WTC11 (cell line): ENCODE results near the gene ANXA5. TPM values are rescaled to one million over a fixed set of nuclear protein-coding genes. Genes with fewer than 3 reads are reported as not detected.

Source experiments
- ATAC-seq: fragments of 200-7000 bp; cut with Tn5 transposase; 2 replicates; pipeline ENCODE4 v1.10.0; 2021; ENCODE audit warnings: mild to moderate bottlenecking, moderate library complexity
- CTCF ChIA-PET: fragments of 300-600 bp; sonication (Branson Sonifier 250); formaldehyde crosslinking; loops from one replicate; lab custom pipeline; 2021; ENCODE audit warnings: antibody characterized with exemption; lab: Charles Lee
- POLR2A ChIA-PET: fragments of 350-600 bp; sonication (Branson Sonifier 250); formaldehyde crosslinking; loops from one replicate; lab custom pipeline; 2021; ENCODE audit warnings: antibody characterized with exemption; lab: Charles Lee
- DNase-seq: peaks from one replicate; pipeline ENCODE4 v3.0.0; 2021; ENCODE audit warnings: low spot score
- H3K27ac Mint-ChIP-seq: 2 replicates; pipeline ENCODE4 v1.8.0; 2021; ENCODE audit warnings: mixed read lengths
- H3K27me3 Mint-ChIP-seq: 2 replicates; pipeline ENCODE4 v1.8.0; 2021; ENCODE audit warnings: low read depth, mild to moderate bottlenecking, moderate library complexity, mixed read lengths
- H3K36me3 Mint-ChIP-seq: 2 replicates; pipeline ENCODE4 v1.8.0; 2021; ENCODE audit warnings: mixed read lengths
- H3K4me1 Mint-ChIP-seq: 2 replicates; pipeline ENCODE4 v1.8.0; 2022; ENCODE audit warnings: mixed read lengths
- H3K4me3 Mint-ChIP-seq: 2 replicates; pipeline ENCODE4 v1.8.0; 2021; ENCODE audit warnings: mild to moderate bottlenecking, moderate library complexity, mixed read lengths
- H3K9me3 Mint-ChIP-seq: 2 replicates; pipeline ENCODE4 v1.8.0; 2021; ENCODE audit warnings: mixed read lengths
- ATF1 ChIP-seq: sonication (generic); formaldehyde crosslinking; IDR thresholded peaks from 2 replicates; pipeline ENCODE4 v1.8.1; 2023; ENCODE audit warnings: mild to moderate bottlenecking, moderate library complexity, missing genetic modification reagents
- ELF4 ChIP-seq: sonication (generic); formaldehyde crosslinking; IDR thresholded peaks from 2 replicates; pipeline ENCODE4 v1.8.1; 2022; ENCODE audit warnings: low read depth, mild to moderate bottlenecking, moderate library complexity, missing genetic modification reagents
- ESRRA ChIP-seq: sonication (generic); formaldehyde crosslinking; IDR thresholded peaks from 2 replicates; pipeline ENCODE4 v1.8.1; 2022; ENCODE audit warnings: mild to moderate bottlenecking, missing genetic modification reagents, borderline replicate concordance
- KAT7 ChIP-seq: sonication (generic); formaldehyde crosslinking; IDR thresholded peaks from 2 replicates; pipeline ENCODE4 v1.8.1; 2023; ENCODE audit warnings: missing genetic modification reagents, mild to moderate bottlenecking, borderline replicate concordance
- NFE2L1 ChIP-seq: sonication (generic); formaldehyde crosslinking; IDR thresholded peaks from 2 replicates; pipeline ENCODE4 v1.8.1; 2023; ENCODE audit warnings: missing genetic modification reagents
- SMAD4 ChIP-seq: sonication (generic); formaldehyde crosslinking; IDR thresholded peaks from 2 replicates; pipeline ENCODE4 v1.8.0; 2022; ENCODE audit warnings: mild to moderate bottlenecking, missing genetic modification reagents
- ZNF232 ChIP-seq: sonication (generic); formaldehyde crosslinking; IDR thresholded peaks from 2 replicates; pipeline ENCODE4 v1.8.0; 2022; ENCODE audit warnings: mild to moderate bottlenecking, missing genetic modification reagents
- ZNF317 ChIP-seq: sonication (generic); formaldehyde crosslinking; IDR thresholded peaks from 2 replicates; pipeline ENCODE4 v1.8.1; 2023; ENCODE audit warnings: low read depth, mild to moderate bottlenecking, moderate library complexity, missing genetic modification reagents, borderline replicate concordance
- ZNF416 ChIP-seq: fragments of 250-450 bp; sonication (Bioruptor Pico); IDR thresholded peaks from 2 replicates; pipeline ENCODE4 v1.9.0; 2021; ENCODE audit warnings: mild to moderate bottlenecking, inconsistent platforms
- total RNA-seq: library from RNA; stranded (reverse); gene quantifications from 3 replicates; pipeline ENCODE4 v1.2.3, GENCODE V29; 2021
- TF ChIP-seq, protein P1 (sequence below): sonication (generic); formaldehyde crosslinking; IDR thresholded peaks from 2 replicates; pipeline ENCODE4 v1.8.0; 2022; ENCODE audit warnings: mild to moderate bottlenecking, missing genetic modification reagents
- TF ChIP-seq, protein P2 (sequence below): sonication (generic); formaldehyde crosslinking; IDR thresholded peaks from 2 replicates; pipeline ENCODE4 v1.8.1; 2022; ENCODE audit warnings: missing genetic modification reagents, borderline replicate concordance
- TF ChIP-seq, protein P3 (sequence below): sonication (generic); formaldehyde crosslinking; IDR thresholded peaks from 2 replicates; pipeline ENCODE4 v1.8.0; 2022; ENCODE audit warnings: mild to moderate bottlenecking, missing genetic modification reagents
- TF ChIP-seq, protein P4 (sequence below): sonication (generic); formaldehyde crosslinking; IDR thresholded peaks from 2 replicates; pipeline ENCODE4 v1.8.1; 2022; ENCODE audit warnings: mild to moderate bottlenecking, moderate library complexity, missing genetic modification reagents
- TF ChIP-seq, protein P5 (sequence below): sonication (generic); formaldehyde crosslinking; IDR thresholded peaks from 2 replicates; pipeline ENCODE4 v1.8.1; 2022; ENCODE audit warnings: mild to moderate bottlenecking, missing genetic modification reagents, moderate library complexity, borderline replicate concordance
- TF ChIP-seq, protein P6 (sequence below): sonication (generic); formaldehyde crosslinking; IDR thresholded peaks from 2 replicates; pipeline ENCODE4 v1.8.0; 2023; ENCODE audit warnings: missing genetic modification reagents, mild to moderate bottlenecking, borderline replicate concordance
- TF ChIP-seq, protein P7 (sequence below): fragments of 200-600 bp; IDR thresholded peaks from 2 replicates; pipeline ENCODE4 v1.8.0; 2022; ENCODE audit warnings: antibody characterized with exemption

ANXA5 gene
- total RNA-seq, 1 experiment from 2014 or later = 186 TPM

DNA sequence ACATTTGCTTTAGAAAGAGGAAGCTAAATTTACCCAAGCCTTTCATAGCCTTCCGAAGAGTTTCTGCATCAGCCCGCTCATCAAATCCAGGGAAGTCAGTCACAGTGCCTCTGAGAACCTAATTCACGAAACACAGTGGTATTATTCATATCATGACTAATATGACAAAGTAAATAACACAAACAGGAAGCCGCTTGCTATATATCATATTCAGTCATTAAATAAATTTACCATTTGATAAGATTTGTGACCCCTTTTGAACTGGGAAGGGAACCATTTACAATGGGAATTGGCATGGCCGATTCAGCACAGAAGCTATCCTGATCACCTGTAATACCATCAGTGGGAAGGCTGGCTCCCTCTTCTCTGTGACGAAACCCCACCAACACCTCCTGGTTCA lies 10.5 kb downstream of the ANXA5 start:
- no peak overlapping the region for H3K27ac Mint-ChIP-seq
- no peak overlapping the region for H3K4me3 Mint-ChIP-seq
- peaks cover 9% of the 10 kb centered on the region; the same call in 1 of the 2 replicates for H3K4me1 Mint-ChIP-seq
- no peak for DNase-seq
- ATAC-seq = no peak
- TF ChIP-seq, protein P1, sequence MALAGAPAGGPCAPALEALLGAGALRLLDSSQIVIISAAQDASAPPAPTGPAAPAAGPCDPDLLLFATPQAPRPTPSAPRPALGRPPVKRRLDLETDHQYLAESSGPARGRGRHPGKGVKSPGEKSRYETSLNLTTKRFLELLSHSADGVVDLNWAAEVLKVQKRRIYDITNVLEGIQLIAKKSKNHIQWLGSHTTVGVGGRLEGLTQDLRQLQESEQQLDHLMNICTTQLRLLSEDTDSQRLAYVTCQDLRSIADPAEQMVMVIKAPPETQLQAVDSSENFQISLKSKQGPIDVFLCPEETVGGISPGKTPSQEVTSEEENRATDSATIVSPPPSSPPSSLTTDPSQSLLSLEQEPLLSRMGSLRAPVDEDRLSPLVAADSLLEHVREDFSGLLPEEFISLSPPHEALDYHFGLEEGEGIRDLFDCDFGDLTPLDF (CRISPR knock-in tag) = no peak
- TF ChIP-seq ZNF416 (CRISPR knock-in tag) = no peak
- TF ChIP-seq, protein P2, sequence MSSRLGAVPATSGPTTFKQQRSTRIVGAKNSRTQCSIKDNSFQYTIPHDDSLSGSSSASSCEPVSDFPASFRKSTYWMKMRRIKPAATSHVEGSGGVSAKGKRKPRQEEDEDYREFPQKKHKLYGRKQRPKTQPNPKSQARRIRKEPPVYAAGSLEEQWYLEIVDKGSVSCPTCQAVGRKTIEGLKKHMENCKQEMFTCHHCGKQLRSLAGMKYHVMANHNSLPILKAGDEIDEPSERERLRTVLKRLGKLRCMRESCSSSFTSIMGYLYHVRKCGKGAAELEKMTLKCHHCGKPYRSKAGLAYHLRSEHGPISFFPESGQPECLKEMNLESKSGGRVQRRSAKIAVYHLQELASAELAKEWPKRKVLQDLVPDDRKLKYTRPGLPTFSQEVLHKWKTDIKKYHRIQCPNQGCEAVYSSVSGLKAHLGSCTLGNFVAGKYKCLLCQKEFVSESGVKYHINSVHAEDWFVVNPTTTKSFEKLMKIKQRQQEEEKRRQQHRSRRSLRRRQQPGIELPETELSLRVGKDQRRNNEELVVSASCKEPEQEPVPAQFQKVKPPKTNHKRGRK (CRISPR knock-in tag) = no peak
- no peak for TF ChIP-seq ATF1 (CRISPR knock-in tag)
- no peak for TF ChIP-seq ESRRA (CRISPR knock-in tag)
- TF ChIP-seq, protein P3, sequence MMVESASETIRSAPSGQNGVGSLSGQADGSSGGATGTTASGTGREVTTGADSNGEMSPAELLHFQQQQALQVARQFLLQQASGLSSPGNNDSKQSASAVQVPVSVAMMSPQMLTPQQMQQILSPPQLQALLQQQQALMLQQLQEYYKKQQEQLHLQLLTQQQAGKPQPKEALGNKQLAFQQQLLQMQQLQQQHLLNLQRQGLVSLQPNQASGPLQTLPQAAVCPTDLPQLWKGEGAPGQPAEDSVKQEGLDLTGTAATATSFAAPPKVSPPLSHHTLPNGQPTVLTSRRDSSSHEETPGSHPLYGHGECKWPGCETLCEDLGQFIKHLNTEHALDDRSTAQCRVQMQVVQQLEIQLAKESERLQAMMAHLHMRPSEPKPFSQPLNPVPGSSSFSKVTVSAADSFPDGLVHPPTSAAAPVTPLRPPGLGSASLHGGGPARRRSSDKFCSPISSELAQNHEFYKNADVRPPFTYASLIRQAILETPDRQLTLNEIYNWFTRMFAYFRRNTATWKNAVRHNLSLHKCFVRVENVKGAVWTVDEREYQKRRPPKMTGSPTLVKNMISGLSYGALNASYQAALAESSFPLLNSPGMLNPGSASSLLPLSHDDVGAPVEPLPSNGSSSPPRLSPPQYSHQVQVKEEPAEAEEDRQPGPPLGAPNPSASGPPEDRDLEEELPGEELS (CRISPR knock-in tag) = no peak
- TF ChIP-seq, all 79 proteins: peak for 0
- POLR2A ChIA-PET = interaction anchor here (0.6 kb wide), 1 partner anchor 49 kb away, joined by 3 read pairs; no protein-coding TSS in a partner anchor
- Mint-ChIP-seq H3K36me3 (peaks cover 22% of the 10 kb centered on the region), H3K9me3 (no peaks in the 10 kb centered on the region), H3K27me3 (no peaks in the 10 kb centered on the region)
- CTCF ChIA-PET = no interaction called here

DNA sequence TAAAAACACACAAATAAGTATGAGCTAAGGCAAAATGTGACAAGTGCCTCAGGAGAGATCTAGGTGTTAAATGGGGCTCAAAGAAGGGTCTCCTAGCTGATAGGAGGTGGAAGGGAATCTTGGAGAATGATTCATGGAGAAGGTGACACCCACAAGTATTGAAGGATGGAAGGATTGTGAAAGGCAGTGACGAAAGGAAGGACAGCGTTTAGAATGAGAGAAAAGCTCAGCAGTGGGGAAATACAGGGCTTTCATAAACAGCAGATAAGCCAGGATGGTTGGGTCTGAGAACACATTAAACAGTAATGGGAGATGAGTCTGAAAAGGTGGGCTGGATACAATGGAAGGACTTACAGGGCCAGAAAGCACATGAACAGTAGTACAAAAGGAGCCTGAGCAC lies 11.5 kb downstream of the ANXA5 start:
- Mint-ChIP-seq H3K27ac (peak overlapping the region; percentile 59), H3K27me3 (no peaks in the 10 kb centered on the region), H3K4me1 (peaks cover 9% of the 10 kb centered on the region; the same call in 1 of the 2 replicates)
- no peak for DNase-seq
- TF ChIP-seq, protein P4, sequence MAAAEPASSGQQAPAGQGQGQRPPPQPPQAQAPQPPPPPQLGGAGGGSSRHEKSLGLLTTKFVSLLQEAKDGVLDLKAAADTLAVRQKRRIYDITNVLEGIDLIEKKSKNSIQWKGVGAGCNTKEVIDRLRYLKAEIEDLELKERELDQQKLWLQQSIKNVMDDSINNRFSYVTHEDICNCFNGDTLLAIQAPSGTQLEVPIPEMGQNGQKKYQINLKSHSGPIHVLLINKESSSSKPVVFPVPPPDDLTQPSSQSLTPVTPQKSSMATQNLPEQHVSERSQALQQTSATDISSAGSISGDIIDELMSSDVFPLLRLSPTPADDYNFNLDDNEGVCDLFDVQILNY = no peak
- no peak for TF ChIP-seq ZNF317 (CRISPR knock-in tag)
- no peak for TF ChIP-seq ZNF232 (CRISPR knock-in tag)
- no peak for TF ChIP-seq NFE2L1 (CRISPR knock-in tag)
- TF ChIP-seq, protein P5, sequence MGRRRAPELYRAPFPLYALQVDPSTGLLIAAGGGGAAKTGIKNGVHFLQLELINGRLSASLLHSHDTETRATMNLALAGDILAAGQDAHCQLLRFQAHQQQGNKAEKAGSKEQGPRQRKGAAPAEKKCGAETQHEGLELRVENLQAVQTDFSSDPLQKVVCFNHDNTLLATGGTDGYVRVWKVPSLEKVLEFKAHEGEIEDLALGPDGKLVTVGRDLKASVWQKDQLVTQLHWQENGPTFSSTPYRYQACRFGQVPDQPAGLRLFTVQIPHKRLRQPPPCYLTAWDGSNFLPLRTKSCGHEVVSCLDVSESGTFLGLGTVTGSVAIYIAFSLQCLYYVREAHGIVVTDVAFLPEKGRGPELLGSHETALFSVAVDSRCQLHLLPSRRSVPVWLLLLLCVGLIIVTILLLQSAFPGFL (CRISPR knock-in tag) = no peak
- TF ChIP-seq ELF4 = no peak
- TF ChIP-seq SMAD4 (CRISPR knock-in tag) = no peak
- TF ChIP-seq, protein P6, sequence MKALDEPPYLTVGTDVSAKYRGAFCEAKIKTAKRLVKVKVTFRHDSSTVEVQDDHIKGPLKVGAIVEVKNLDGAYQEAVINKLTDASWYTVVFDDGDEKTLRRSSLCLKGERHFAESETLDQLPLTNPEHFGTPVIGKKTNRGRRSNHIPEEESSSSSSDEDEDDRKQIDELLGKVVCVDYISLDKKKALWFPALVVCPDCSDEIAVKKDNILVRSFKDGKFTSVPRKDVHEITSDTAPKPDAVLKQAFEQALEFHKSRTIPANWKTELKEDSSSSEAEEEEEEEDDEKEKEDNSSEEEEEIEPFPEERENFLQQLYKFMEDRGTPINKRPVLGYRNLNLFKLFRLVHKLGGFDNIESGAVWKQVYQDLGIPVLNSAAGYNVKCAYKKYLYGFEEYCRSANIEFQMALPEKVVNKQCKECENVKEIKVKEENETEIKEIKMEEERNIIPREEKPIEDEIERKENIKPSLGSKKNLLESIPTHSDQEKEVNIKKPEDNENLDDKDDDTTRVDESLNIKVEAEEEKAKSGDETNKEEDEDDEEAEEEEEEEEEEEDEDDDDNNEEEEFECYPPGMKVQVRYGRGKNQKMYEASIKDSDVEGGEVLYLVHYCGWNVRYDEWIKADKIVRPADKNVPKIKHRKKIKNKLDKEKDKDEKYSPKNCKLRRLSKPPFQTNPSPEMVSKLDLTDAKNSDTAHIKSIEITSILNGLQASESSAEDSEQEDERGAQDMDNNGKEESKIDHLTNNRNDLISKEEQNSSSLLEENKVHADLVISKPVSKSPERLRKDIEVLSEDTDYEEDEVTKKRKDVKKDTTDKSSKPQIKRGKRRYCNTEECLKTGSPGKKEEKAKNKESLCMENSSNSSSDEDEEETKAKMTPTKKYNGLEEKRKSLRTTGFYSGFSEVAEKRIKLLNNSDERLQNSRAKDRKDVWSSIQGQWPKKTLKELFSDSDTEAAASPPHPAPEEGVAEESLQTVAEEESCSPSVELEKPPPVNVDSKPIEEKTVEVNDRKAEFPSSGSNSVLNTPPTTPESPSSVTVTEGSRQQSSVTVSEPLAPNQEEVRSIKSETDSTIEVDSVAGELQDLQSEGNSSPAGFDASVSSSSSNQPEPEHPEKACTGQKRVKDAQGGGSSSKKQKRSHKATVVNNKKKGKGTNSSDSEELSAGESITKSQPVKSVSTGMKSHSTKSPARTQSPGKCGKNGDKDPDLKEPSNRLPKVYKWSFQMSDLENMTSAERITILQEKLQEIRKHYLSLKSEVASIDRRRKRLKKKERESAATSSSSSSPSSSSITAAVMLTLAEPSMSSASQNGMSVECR (CRISPR knock-in tag) = no peak
- TF ChIP-seq, protein P7, sequence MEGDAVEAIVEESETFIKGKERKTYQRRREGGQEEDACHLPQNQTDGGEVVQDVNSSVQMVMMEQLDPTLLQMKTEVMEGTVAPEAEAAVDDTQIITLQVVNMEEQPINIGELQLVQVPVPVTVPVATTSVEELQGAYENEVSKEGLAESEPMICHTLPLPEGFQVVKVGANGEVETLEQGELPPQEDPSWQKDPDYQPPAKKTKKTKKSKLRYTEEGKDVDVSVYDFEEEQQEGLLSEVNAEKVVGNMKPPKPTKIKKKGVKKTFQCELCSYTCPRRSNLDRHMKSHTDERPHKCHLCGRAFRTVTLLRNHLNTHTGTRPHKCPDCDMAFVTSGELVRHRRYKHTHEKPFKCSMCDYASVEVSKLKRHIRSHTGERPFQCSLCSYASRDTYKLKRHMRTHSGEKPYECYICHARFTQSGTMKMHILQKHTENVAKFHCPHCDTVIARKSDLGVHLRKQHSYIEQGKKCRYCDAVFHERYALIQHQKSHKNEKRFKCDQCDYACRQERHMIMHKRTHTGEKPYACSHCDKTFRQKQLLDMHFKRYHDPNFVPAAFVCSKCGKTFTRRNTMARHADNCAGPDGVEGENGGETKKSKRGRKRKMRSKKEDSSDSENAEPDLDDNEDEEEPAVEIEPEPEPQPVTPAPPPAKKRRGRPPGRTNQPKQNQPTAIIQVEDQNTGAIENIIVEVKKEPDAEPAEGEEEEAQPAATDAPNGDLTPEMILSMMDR = no peak
- no peak for TF ChIP-seq KAT7
- TF ChIP-seq, all 79 proteins: peak for 0
- ATAC-seq = no peak
- Mint-ChIP-seq H3K36me3 (peaks cover 31% of the 10 kb centered on the region), H3K9me3 (no peaks in the 10 kb centered on the region), H3K4me3 (no peak overlapping the region)
- ChIA-PET POLR2A (no interaction called here), CTCF (interaction anchor here (0.6 kb wide), 1 partner anchor 200 kb away, joined by 4 read pairs; no protein-coding TSS in a partner anchor)
